Activated effector memory CD4-positive, alpha-beta T cell treated with anti-CD3 and anti-CD28 coated beads, Interleukin-2, amount 50 U/mL, for 16 hours (primary cell): ENCODE results near the gene GRID2.
"Not testable (repeated sequence)": the region's sequence is repeated elsewhere in the genome, so short reads cannot be mapped to it uniquely, and the experiment has no call there.

Experiments
- DNase-seq: peaks from one replicate; pipeline ENCODE4 v3.0.0-alpha.2; 2020

GRID2 gene

GRCh38 chr4:93348896-93349295 is 1045.1 kb downstream of the GRID2 start:
- DNase-seq = no peak

DNA sequence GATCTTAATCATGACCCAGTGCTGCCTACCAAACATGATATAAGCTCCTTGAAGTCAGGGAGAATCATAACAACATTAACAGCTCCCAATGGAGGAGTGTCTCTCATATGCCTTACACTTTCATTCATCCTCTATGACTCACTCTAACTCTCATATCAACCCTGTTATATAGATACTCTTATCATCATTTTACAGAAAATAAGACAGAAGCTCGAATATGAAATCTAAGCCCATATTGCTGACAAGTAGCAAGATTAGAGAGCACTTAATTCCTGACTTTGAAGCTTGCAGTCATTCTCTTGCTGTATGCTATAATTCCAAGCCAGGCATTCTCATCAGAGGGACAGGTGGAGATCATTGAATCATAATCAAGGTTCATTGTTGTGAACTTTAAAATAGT is 1048.1 kb downstream of the GRID2 start:
- no peak for DNase-seq

DNA sequence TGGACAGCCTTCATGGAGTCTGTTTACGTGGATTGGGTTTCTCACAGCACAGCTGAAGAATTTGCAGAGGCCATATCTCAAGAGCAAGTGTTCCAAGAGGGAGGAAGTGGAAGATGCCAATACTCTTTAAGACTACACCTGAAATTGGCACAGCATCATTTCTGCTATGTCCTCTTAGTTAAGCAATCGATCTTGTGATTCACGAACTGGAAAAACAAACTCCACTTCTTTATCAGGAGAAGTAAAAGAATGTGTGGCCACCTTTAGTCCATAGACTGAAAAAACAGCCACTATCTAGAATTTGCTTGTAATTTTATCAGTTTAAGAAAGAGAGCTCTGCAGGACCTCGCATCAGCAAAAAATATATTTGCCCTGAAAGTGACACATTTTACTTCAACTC is 1051.6 kb downstream of the GRID2 start:
- no peak for DNase-seq

- DNase-seq = no peak
Observed at GRCh38 chr4:93359586-93359985, 1055.8 kb downstream of the GRID2 start.

- not testable (repeated sequence) for DNase-seq
Observed at GRCh38 chr4:93366169-93366755, 1062.5 kb downstream of the GRID2 start.

GRCh38 chr4:93368968-93369367 is 1065.2 kb downstream of the GRID2 start:
- DNase-seq = no peak

- no peak for DNase-seq
Observed at GRCh38 chr4:93370256-93370655, 1066.5 kb downstream of the GRID2 start.

GRCh38 chr4:93373893-93374860 is 1070.4 kb downstream of the GRID2 start:
- DNase-seq = no peak

- no peak for DNase-seq
Observed at GRCh38 chr4:93384241-93384640, 1080.5 kb downstream of the GRID2 start.

GRCh38 chr4:93384887-93385286 is 1081.1 kb downstream of the GRID2 start:
- no peak for DNase-seq

DNA sequence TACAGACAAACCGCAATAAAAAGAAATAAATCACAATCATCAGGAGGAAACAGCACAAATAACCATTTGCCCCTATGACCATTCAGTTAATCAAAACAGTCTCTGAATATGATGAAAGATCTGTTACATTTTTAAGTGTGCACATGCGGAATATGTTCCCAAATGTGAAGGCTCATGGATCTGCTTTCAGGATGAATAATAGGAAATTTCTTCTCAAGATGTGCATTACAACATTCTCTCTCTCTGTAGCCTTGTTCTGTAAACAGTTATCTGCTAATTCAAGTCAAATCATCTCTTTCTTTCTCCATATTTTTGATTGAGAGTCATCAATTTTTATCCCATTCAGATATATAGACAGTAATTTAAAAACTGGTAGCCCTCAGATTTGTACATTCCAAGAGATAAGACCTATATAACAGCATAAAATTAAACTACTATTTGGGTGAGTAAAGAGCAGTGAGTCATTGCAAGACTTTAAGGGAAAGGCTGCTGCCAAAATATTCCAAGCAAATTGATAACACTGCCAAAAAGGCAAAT is 1090.8 kb downstream of the GRID2 start:
- no peak for DNase-seq

GRCh38 chr4:93396272-93396671 is 1092.5 kb downstream of the GRID2 start:
- DNase-seq = no peak

DNA sequence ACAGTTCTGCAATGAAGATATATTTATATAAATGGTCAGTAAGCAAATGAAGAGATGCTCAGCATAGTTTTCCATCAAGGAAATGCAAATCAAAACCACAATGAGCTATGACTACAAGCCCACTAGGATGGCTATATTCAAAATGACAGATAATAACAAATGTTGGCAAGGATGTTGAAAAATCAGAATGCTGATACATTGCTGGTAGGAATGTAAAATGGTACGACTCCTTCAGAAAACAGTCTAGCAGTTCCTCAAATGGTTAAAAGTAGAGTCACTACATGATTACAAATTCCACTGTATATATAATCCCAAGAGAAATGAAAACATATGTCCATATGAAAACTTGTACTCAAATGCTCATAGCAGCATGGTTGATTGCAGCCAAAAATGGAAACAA is 1099.8 kb downstream of the GRID2 start:
- DNase-seq = no peak

DNA sequence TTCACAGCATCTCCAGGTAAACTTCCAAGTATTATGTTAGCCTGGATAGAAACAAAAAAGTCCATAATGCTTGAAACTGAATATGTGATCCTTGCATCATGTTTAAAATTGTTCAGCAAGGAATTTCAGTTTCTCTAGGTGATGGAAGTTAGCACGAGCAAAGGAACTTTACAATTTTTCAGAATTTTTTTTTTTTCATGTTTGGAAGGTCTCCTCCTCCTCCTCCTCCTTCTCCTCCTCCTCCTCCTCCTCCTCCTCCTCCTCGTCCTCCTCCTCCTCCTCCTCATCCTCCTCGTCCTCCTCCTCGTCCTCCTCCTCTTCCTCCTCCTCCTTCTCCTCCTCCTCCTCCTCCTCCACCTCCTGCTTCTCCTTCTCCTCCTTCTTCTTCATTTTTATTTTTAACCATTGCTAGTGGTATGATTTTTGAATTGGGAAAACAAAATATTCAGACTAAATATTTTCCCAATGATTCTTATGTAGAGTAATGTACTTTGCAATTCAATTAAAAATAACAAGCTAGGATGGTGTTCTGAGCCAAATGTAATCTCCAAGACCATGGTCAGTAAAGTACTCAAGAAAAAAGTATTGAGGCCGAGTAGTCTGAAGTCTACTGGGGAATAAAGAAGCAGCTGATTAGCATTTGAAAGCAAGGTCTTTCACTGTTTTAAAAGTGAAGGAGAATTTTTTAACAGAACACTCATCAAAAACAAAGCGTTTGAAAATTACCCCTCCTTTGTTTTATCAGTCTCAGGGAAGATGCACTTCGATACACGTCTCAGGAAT is 1103.9 kb downstream of the GRID2 start:
- DNase-seq = no peak

- DNase-seq = no peak
Observed at GRCh38 chr4:93409035-93409434, 1105.3 kb downstream of the GRID2 start.

GRCh38 chr4:93414041-93414550 is 1110.3 kb downstream of the GRID2 start:
- no peak for DNase-seq

- DNase-seq = no peak
Observed at GRCh38 chr4:93416344-93417128, 1112.8 kb downstream of the GRID2 start.

DNA sequence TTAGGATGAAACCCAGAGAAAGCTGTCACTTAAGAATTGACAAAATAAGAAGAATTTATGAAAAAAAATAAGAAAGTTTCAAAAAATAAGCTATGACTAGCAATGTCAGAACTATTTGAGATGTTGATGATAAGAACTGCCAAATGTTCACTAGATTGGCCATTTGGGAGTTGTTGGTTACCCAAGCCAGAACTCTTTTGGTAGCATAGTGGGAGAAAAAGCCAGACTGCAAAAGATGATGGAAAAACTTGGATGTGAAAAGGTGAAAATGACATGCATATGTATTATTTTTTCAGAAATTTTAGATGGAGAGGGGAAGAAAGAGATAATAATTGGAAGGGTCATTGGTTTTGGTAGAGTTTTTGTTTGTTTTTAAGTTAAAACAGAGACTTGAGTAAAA is 1127.6 kb downstream of the GRID2 start:
- DNase-seq = no peak

DNA sequence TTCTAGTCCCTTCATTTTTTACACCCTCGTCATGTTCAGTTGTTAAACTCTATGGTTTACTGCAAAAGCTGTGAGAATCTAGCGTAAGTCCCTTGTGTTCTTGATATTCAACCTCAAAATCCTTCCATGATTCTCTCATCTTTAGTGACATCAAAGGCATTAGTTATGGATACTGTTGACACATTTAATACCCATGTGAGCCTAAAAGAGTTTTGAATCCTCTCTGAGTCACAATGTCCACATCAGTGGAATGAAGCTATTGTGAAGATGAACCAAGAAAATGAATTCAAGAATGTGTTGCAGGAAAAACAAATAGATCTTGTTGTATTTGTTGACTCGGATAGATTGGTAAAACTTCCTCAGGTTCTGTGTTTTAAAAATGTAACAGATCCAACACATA is 1130.1 kb downstream of the GRID2 start:
- DNase-seq = no peak

DNA sequence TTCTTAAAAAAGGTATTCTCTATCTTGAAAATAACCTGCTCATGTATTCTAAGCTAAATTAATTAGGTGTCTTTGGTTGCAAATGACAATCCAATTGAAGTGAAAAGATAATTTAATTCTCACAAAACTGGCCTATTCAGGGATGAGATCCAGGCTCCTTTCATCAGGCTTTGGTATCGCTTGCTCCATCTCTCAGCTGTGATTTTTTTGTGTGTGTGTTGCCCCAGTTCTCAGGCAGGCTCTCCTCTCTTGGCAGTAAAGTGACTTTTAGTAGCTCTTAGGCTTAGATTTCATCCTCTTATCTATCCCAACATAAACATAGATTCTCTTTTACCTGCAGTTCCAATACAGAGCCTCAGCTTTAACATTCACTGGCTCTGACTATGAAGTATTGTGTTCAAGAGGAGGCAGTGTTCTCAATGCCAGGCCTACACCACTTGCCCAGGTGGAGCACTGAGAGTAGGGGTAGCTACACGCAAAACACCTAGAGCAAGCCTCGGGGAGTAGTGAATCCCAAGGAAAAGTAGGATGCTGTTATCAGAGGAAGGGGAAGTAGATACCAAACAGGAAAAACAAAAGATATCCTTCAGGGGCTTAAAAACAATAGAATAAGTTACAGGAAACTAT is 1132.3 kb downstream of the GRID2 start:
- no peak for DNase-seq

DNA sequence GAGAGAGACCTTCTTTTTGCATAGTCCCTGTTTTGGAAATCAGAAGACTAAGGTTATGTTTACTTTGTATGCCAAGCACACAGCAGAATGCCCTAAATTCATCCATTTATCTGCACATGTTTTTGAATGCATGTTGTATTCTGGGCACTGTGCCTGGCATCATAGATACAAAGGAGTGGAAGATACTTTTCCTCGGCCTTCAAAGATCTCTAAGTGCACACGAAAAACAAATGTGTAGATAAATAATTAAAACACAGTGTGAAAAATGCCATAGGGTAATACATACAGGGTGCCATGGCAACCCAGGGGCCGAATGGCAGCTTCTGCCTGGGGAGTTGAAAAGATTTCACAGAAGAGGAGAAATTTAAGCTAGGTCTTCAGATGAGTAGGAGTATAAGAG is 1134.2 kb downstream of the GRID2 start:
- DNase-seq = no peak

DNA sequence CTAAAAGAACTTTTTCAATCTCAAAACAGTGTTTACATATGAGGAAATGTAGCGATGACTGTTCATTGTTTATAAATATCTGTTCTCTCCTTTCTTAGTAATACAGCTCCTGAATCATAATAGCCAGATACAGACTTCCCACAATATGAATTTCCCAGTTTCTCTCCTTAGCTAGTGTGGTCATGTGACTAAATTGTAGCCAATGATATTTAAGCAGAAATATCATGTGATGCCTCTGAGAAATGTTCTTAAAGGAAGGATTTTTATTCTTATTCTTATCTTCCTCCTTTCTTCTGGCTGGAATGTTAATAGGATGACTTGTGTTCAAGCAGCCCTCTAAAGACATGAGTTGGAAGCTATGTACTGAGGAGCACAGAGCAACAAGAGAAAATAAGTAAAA is 1141.1 kb downstream of the GRID2 start:
- DNase-seq = no peak
